Stomach (tissue), 4 donors: ENCODE measurements around the gene ARL17B.

Experiments used
- POLR2A ChIP-seq, 4 donors: fragments of 450-650 bp; IDR thresholded peaks; one replicate each; pipeline ENCODE4 v1.6.1; 2016; ENCODE audit warnings: antibody characterized with exemption in 4 of 4, control low read depth in 2 of 4, mild to moderate bottlenecking in 1 of 4, moderate library complexity in 1 of 4
- TF ChIP-seq, protein P1 (sequence below), 7 experiments: fragments of 450-650 bp in 4 of 7; fragments of 200-600 bp in 3 of 7; sonication (generic) in 3 of 7; IDR thresholded peaks; one replicate each; pipeline ENCODE4 v1.5.1; 2016 to 2019; ENCODE audit warnings: antibody characterized with exemption in 7 of 7, control low read depth in 2 of 7, mild to moderate bottlenecking in 1 of 7

DNA sequence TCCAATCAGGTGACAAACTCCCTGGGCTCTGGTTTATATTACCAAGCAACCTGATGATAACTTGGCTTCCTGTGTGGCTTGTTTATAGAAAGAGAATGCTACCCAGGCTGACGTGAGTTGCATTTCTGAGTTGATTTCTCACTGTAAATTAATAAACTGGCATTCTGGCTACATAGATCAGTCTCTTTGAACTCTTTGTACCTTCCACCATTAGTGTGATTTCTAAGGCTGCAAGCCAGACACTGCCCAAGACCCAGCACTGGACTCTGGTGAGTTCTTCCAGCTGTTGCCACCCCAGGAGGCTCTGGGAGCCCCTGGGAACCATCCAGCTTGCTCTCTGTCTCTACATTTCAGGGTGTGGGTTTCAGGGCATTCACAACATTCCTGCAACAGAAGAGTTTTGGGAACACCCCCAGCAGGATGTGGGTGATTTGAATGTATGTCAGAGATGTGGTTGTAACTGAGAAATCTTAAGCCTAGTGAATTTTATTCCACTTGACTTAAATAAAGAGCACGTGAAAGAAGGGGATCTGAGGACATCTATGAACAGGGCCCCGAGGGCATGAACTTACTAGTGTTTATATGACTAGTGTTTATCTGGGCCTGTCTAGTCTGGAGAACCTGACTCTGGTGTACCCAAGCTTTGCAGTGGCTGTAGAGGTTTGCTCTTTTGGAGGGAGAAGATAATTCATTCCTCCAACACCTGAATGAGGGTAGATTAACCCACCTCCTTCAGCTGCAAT is 96.9 kb downstream of the ARL17B start:
- TF ChIP-seq, protein P1, sequence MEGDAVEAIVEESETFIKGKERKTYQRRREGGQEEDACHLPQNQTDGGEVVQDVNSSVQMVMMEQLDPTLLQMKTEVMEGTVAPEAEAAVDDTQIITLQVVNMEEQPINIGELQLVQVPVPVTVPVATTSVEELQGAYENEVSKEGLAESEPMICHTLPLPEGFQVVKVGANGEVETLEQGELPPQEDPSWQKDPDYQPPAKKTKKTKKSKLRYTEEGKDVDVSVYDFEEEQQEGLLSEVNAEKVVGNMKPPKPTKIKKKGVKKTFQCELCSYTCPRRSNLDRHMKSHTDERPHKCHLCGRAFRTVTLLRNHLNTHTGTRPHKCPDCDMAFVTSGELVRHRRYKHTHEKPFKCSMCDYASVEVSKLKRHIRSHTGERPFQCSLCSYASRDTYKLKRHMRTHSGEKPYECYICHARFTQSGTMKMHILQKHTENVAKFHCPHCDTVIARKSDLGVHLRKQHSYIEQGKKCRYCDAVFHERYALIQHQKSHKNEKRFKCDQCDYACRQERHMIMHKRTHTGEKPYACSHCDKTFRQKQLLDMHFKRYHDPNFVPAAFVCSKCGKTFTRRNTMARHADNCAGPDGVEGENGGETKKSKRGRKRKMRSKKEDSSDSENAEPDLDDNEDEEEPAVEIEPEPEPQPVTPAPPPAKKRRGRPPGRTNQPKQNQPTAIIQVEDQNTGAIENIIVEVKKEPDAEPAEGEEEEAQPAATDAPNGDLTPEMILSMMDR (IDR thresholded peaks at IDR 0.05): no peak
- no peak for TF ChIP-seq POLR2A (IDR thresholded peaks at IDR 0.05)
